H1 (cell line): ENCODE measurements around the gene ELL2. TPM values are rescaled to one million over a fixed set of nuclear protein-coding genes. Genes with fewer than 3 reads are reported as not detected.

ENCODE experiments used
- CTCF ChIA-PET: fragments of 300-600 bp; sonication (Branson Sonifier 250); formaldehyde crosslinking; loops from one replicate; lab custom pipeline; 2021; ENCODE audit not compliant: partially characterized antibody; lab: Charles Lee
- POLR2A ChIA-PET: fragments of 300-600 bp; sonication (Branson Sonifier 250); formaldehyde crosslinking; loops from one replicate; lab custom pipeline; 2021; ENCODE audit warnings: inconsistent platforms; ENCODE audit not compliant: partially characterized antibody; lab: Charles Lee
- DNase-seq, 2 experiments: peaks; one replicate each; pipeline versions ENCODE4 v3.0.0 to v3.0.0-alpha.2; 2010 to 2022; ENCODE audit warnings: low spot score in 2 of 2, low read depth in 1 of 2, mixed read lengths in 1 of 2
- FAIRE-seq: peaks from 2 replicates; lab custom pipeline; 2011; peaks lifted over from hg19 to GRCh38; lab: Jason Lieb, UNC
- H2AFZ ChIP-seq: 2 replicates; pipeline ENCODE4 v1.8.1; 2012; ENCODE audit warnings: low read length, inconsistent platforms
- H2AK5ac ChIP-seq: 2 replicates; pipeline ENCODE4 v1.6.1; 2013; ENCODE audit warnings: low read depth, low read length
- H2BK120ac ChIP-seq: replicated peaks from 2 replicates; pipeline ENCODE3; 2013; ENCODE audit warnings: low read depth, low read length, inconsistent platforms
- H2BK12ac ChIP-seq: 2 replicates; pipeline ENCODE4 v1.6.1; 2013; ENCODE audit warnings: low read depth, low read length
- H2BK15ac ChIP-seq: 2 replicates; pipeline ENCODE4 v1.6.1; 2013; ENCODE audit warnings: low read length
- H2BK20ac ChIP-seq: 2 replicates; pipeline ENCODE4 v1.6.1; 2013; ENCODE audit warnings: low read length
- H2BK5ac ChIP-seq: 2 replicates; pipeline ENCODE4 v1.6.1; 2013; ENCODE audit warnings: low read depth, low read length
- H3K14ac ChIP-seq: 2 replicates; pipeline ENCODE4 v1.6.1; 2013; ENCODE audit warnings: inconsistent platforms; ENCODE audit not compliant: insufficient read length
- H3K18ac ChIP-seq: 2 replicates; pipeline ENCODE4 v1.6.1; 2013; ENCODE audit warnings: low read length; ENCODE audit errors: extremely low read depth
- H3K23ac ChIP-seq: 2 replicates; pipeline ENCODE4 v1.6.1; 2013; ENCODE audit warnings: inconsistent platforms; ENCODE audit not compliant: insufficient read length
- H3K23me2 ChIP-seq: 2 replicates; pipeline ENCODE4 v1.6.1; 2013; ENCODE audit warnings: low read depth, low read length
- H3K27ac ChIP-seq: 2 replicates; pipeline ENCODE4 v1.6.1; 2011; ENCODE audit warnings: low read depth, low read length, inconsistent platforms
- H3K27me3 ChIP-seq, 4 experiments: replicated peaks in 1 of 4; 1 replicate in 1 of 4; 2 replicates in 3 of 4; pipeline versions ENCODE4 v1.6.1 to v1.8.1; 2011 to 2013; ENCODE audit warnings: low read length in 3 of 4, mild to moderate bottlenecking in 3 of 4, inconsistent platforms in 2 of 4, mixed read lengths in 2 of 4, moderate library complexity in 1 of 4; ENCODE audit not compliant: control insufficient read depth in 3 of 4, insufficient read depth in 3 of 4; ENCODE audit errors: extremely low read depth in 1 of 4
- H3K36me3 ChIP-seq, 4 experiments: 2 replicates each; pipeline versions ENCODE4 v1.6.1 to v1.8.1; 2011 to 2013; ENCODE audit warnings: mild to moderate bottlenecking in 4 of 4, low read length in 3 of 4, moderate library complexity in 2 of 4, control low read depth in 1 of 4, inconsistent platforms in 1 of 4; ENCODE audit not compliant: insufficient read depth in 4 of 4, control insufficient read depth in 2 of 4
- H3K4ac ChIP-seq: replicated peaks from 2 replicates; pipeline ENCODE3; 2013; ENCODE audit warnings: low read length, low read depth, mixed read lengths, inconsistent platforms; ENCODE audit not compliant: insufficient read length
- H3K4me1 ChIP-seq, 4 experiments: replicated peaks in 1 of 4; 1 replicate in 1 of 4; 2 replicates in 3 of 4; pipeline versions ENCODE4 v1.6.1 to v1.8.1; 2011 to 2013; ENCODE audit warnings: low read length in 3 of 4, inconsistent platforms in 2 of 4, mixed read lengths in 1 of 4; ENCODE audit not compliant: insufficient read depth in 4 of 4, control insufficient read depth in 3 of 4
- H3K4me2 ChIP-seq, 2 experiments: 2 replicates each; pipeline versions ENCODE4 v1.6.1 to v1.8.1; 2011 to 2013; ENCODE audit warnings: low read depth in 2 of 2, low read length in 2 of 2, control low read depth in 1 of 2, inconsistent platforms in 1 of 2, mild to moderate bottlenecking in 1 of 2; ENCODE audit not compliant: insufficient read depth in 1 of 2
- H3K4me3 ChIP-seq, 4 experiments: fragments of 200-600, 300-600 bp in 1 of 4; sonication (generic), shearing (Covaris generic), sonication (Bioruptor Twin) in 1 of 4; 2 replicates each; pipeline versions ENCODE4 v1.5.1 to v1.8.1; 2011 to 2016; ENCODE audit warnings: low read length in 4 of 4, low read depth in 3 of 4, control low read depth in 2 of 4, inconsistent platforms in 2 of 4, mild to moderate bottlenecking in 2 of 4, mixed read lengths in 1 of 4, moderate library complexity in 1 of 4; ENCODE audit not compliant: insufficient read depth in 2 of 4; ENCODE audit errors: extremely low read depth in 1 of 4
- H3K56ac ChIP-seq: replicated peaks from 2 replicates; pipeline ENCODE3; 2013; ENCODE audit warnings: low read depth, mild to moderate bottlenecking, mixed read lengths, low read length, inconsistent platforms; ENCODE audit not compliant: insufficient read length
- H3K79me1 ChIP-seq: 2 replicates; pipeline ENCODE4 v1.6.1; 2013; ENCODE audit warnings: low read depth, low read length, control low read depth
- H3K79me2 ChIP-seq, 2 experiments: 2 replicates each; pipeline versions ENCODE4 v1.6.1 to v1.8.1; 2012 to 2013; ENCODE audit warnings: low read length in 2 of 2, mild to moderate bottlenecking in 2 of 2, inconsistent platforms in 1 of 2; ENCODE audit not compliant: insufficient read depth in 2 of 2, control insufficient read depth in 1 of 2
- H3K9ac ChIP-seq, 4 experiments: replicated peaks in 1 of 4; 1 replicate in 1 of 4; 2 replicates in 3 of 4; pipeline versions ENCODE4 v1.6.1 to v1.8.1; 2011 to 2013; ENCODE audit warnings: low read depth in 3 of 4, low read length in 3 of 4, control low read depth in 2 of 4, mild to moderate bottlenecking in 2 of 4, moderate library complexity in 2 of 4, inconsistent platforms in 1 of 4; ENCODE audit errors: extremely low read depth in 1 of 4
- H3K9me3 ChIP-seq, 2 experiments: 2 replicates each; pipeline versions ENCODE4 v1.6.1 to v1.8.1; 2012 to 2013; ENCODE audit warnings: mild to moderate bottlenecking in 2 of 2, moderate library complexity in 2 of 2, control low read depth in 1 of 2, inconsistent platforms in 1 of 2, low read depth in 1 of 2, low read length in 1 of 2, mixed read lengths in 1 of 2; ENCODE audit not compliant: insufficient read depth in 2 of 2
- H4K20me1 ChIP-seq, 2 experiments: replicated peaks in 1 of 2; 2 replicates each; pipeline versions ENCODE3 to v1.8.1; 2011 to 2013; ENCODE audit warnings: inconsistent platforms in 2 of 2, low read length in 2 of 2, mild to moderate bottlenecking in 1 of 2; ENCODE audit not compliant: insufficient read depth in 2 of 2, control insufficient read depth in 1 of 2
- H4K5ac ChIP-seq: 2 replicates; pipeline ENCODE4 v1.6.1; 2013; ENCODE audit warnings: low read length, low read depth, mixed read lengths, inconsistent platforms; ENCODE audit not compliant: insufficient read length
- H4K8ac ChIP-seq: 2 replicates; pipeline ENCODE4 v1.8.0; 2013; ENCODE audit warnings: mild to moderate bottlenecking, moderate library complexity, low read length, inconsistent platforms; ENCODE audit not compliant: insufficient read depth; ENCODE audit errors: extremely low read depth
- H4K91ac ChIP-seq: replicated peaks from 2 replicates; pipeline ENCODE3; 2013; ENCODE audit warnings: low read length, mixed read lengths, inconsistent platforms; ENCODE audit not compliant: insufficient read length
- CBX8 ChIP-seq: fragments of 300-800, 300-1000 bp; sonication (generic); IDR thresholded peaks from 2 replicates; pipeline ENCODE4 v1.7.1; 2016; ENCODE audit warnings: low read depth, low read length, borderline replicate concordance
- KDM1A ChIP-seq: fragments of 200-600, 300-600 bp; sonication (generic); IDR thresholded peaks from 2 replicates; pipeline ENCODE4 v1.7.1; 2016; ENCODE audit warnings: mild to moderate bottlenecking, low read length, borderline replicate concordance
- NRF1 ChIP-seq: IDR thresholded peaks from 2 replicates; pipeline ENCODE4 v1.6.1; 2011; ENCODE audit warnings: mild to moderate bottlenecking, low read depth, low read length, improper control_type of control experiment
- WGBS, 2 experiments: shearing (Covaris generic) in 1 of 2; methylation state at CpG; one replicate each; pipeline versions ENCODE4 v1.1.6 to v1.1.7; 2013 to 2015; ENCODE audit warnings: low lambda C conversion rate in 2 of 2, mixed read lengths in 2 of 2, inconsistent platforms in 1 of 2, low coverage in 1 of 2, missing lambda C conversion rate in 1 of 2; ENCODE audit not compliant: insufficient replicate concordance in 2 of 2, insufficient coverage in 1 of 2, insufficient read length in 1 of 2; ENCODE audit errors: extremely low coverage in 1 of 2, missing lambda C conversion rate in 1 of 2; 5-methylcytosine and 5-hydroxymethylcytosine counted together
- polyA plus RNA-seq, 7 experiments: library from polyadenylated mRNA; depleted of rRNA in 3 of 7; stranded (reverse) in 5 of 7; unstranded in 2 of 7; fragments of >200 nt in 5 of 7; fragments of 200-250 nt in 2 of 7; gene quantifications; 1 replicate in 5 of 7; 2 replicates in 1 of 7; 4 replicates in 1 of 7; pipeline versions ENCODE4 v1.2.1 to v1.2.3, GENCODE V29; 2011 to 2013; ENCODE audit warnings: missing spikeins in 2 of 7, mixed read lengths in 2 of 7
- total RNA-seq: library from RNA; stranded (reverse); fragmentation: NEBNext Ultra II Directional; extraction: Animal tissue kit (Norgen Biotek cat#: 25700); gene quantifications from 2 replicates; pipeline ENCODE4 v1.2.1, GENCODE V29; 2021

ELL2 gene
- total and polyA plus RNA-seq, 2 of the 8 experiments (the other 6 are each of a cell fraction or from before 2014, with no cell fraction given), result 6.3 to 29.4 TPM

DNA sequence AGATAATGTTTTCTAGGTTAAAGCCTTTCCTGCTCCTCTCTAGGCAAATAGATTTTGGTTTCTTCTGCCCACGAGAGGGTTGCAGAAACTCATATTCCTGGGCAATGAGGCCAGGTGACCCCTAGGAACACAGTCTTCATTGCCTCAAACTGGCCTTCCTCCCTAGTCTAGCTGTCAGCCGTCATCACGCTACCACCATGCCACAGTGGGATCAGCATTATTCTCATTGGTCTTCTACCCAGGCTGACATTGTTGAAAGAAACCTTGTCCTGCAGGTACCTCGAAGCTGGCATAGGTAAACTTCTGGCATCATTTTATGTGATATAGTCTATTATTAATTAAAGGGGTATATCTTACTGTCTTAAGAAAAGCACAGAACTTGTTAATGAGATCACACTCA is 51.1 kb downstream of the ELL2 start:
- Histone ChIP-seq H3K4ac (no peak overlapping the region), H3K23ac (no peak overlapping the region), H4K8ac (no peak overlapping the region), H3K14ac (no peak overlapping the region), H3K36me3 (no peaks in the 10 kb centered on the region; a peak in 1 of 8 replicates), H2BK12ac (peak overlapping the region; percentile 77; the same call in 1 of the 2 replicates), H2BK5ac (no peak overlapping the region)
- no peak for DNase-seq
- TF ChIP-seq CBX8 (no peak), KDM1A (no peak), NRF1 (no peak)
- TF ChIP-seq, all 59 proteins: peak for 0
- no peaks in the 10 kb centered on the region for H3K9me3 ChIP-seq
- H3K79me2 ChIP-seq, result no peaks in the 10 kb centered on the region; a peak in 1 of 4 replicates
- no peak overlapping the region for H3K4me2 ChIP-seq
- H4K20me1 ChIP-seq, result no peaks in the 10 kb centered on the region
- H2AK5ac ChIP-seq, result no peak overlapping the region
- H3K27ac ChIP-seq, result no peak overlapping the region
- H4K5ac ChIP-seq, result no peak overlapping the region
- peaks cover 0 to 4% (median 0%) of the 10 kb centered on the region in 4 experiments; a peak in 4 of 7 replicates for H3K4me1 ChIP-seq
- no peaks in the 10 kb centered on the region; the same call in 1 of the 2 replicates for H3K79me1 ChIP-seq
- no peak overlapping the region for H3K9ac ChIP-seq
- no peaks in the 10 kb centered on the region for H3K23me2 ChIP-seq
- no peak overlapping the region for H3K18ac ChIP-seq
- no peak overlapping the region for H2BK120ac ChIP-seq
- no peak overlapping the region; the same call in 1 of the 2 replicates for H2BK15ac ChIP-seq
- H3K56ac ChIP-seq, result no peak overlapping the region
- CTCF ChIA-PET, result no interaction called here
- H3K27me3 ChIP-seq, result no peaks in the 10 kb centered on the region
- H2BK20ac ChIP-seq, result no peak overlapping the region
- no peak for FAIRE-seq
- WGBS, 2 experiments, result 90% methylated on average over 4 of the region's 4 CpGs; no CpG with 5 or more reads in 1 of the 2 experiments
- no peak overlapping the region for H2AFZ ChIP-seq
- no peak overlapping the region for H4K91ac ChIP-seq
- H3K4me3 ChIP-seq, result no peak overlapping the region
- POLR2A ChIA-PET, result no interaction called here
